GM12878 (cell line): Measurements from ENCODE around the gene RNLS. TPM values are rescaled to one million over a fixed set of nuclear protein-coding genes. Genes with fewer than 3 reads are reported as not detected.

ENCODE experiments used
- ATAC-seq: fragments of 200-7000 bp; cut with Tn5 transposase; 3 replicates; pipeline ENCODE4 v1.9.1; 2020; ENCODE audit warnings: mild to moderate bottlenecking, moderate library complexity
- BruUV-seq: library from RNA; stranded (reverse); fragments of 400-500 nt; replicated peaks from 2 replicates; lab custom pipeline; 2021; lab: Mats Ljungman, UMichigan
- CTCF ChIA-PET: fragments of 300-600 bp; sonication (Branson Sonifier 250); formaldehyde crosslinking; extraction: SDS; loops from one replicate; lab custom pipeline; 2021; ENCODE audit warnings: inconsistent platforms; lab: Yijun Ruan, JAX
- POLR2A ChIA-PET: fragments of 350-600 bp; formaldehyde crosslinking; extraction: SDS; loops from one replicate; lab custom pipeline; 2021; ENCODE audit warnings: inconsistent platforms; lab: Charles Lee
- RAD21 ChIA-PET: fragments of 300-600 bp; sonication (Branson Sonifier 250); formaldehyde crosslinking; loops from one replicate; lab custom pipeline; 2023; ENCODE audit warnings: antibody characterized with exemption; ENCODE audit not compliant: unreplicated experiment; lab: Charles Lee
- SMC1A ChIA-PET: fragments of 300-600 bp; sonication (Branson Sonifier 250); formaldehyde crosslinking; loops from one replicate; lab custom pipeline; 2023; ENCODE audit not compliant: unreplicated experiment, uncharacterized antibody; lab: Charles Lee
- DNase-seq: peaks from one replicate; pipeline ENCODE4 v3.0.0-alpha.2; 2011; ENCODE audit warnings: low read depth, low spot score
- FAIRE-seq: peaks from 3 replicates; lab custom pipeline; 2011; peaks lifted over from hg19 to GRCh38; lab: Jason Lieb, UNC
- H2AFZ ChIP-seq: 2 replicates; pipeline ENCODE4 v1.6.0; 2011; ENCODE audit warnings: low read depth, low read length, control low read depth; ENCODE audit not compliant: control insufficient read depth
- H3K27ac ChIP-seq: 2 replicates; pipeline ENCODE4 v1.5.1; 2011; ENCODE audit warnings: control low read depth; ENCODE audit not compliant: control insufficient read depth, insufficient read depth
- H3K27me3 ChIP-seq, 2 experiments: replicated peaks in 1 of 2; 2 replicates each; pipeline versions ENCODE4 v1.6.0 to v1.6.1; 2011; ENCODE audit warnings: low read length in 1 of 2; ENCODE audit not compliant: control insufficient read depth in 2 of 2, insufficient read depth in 2 of 2
- H3K36me3 ChIP-seq, 2 experiments: 2 replicates each; pipeline ENCODE4 v1.5.1; 2011; ENCODE audit warnings: low read length in 1 of 2; ENCODE audit not compliant: control insufficient read depth in 2 of 2, insufficient read depth in 2 of 2
- H3K4me1 ChIP-seq: 2 replicates; pipeline ENCODE4 v1.6.1; 2011; ENCODE audit warnings: mild to moderate bottlenecking, low read length, moderate library complexity, mixed read lengths; ENCODE audit not compliant: control insufficient read depth, insufficient read depth
- H3K4me2 ChIP-seq: 2 replicates; pipeline ENCODE4 v1.6.0; 2011; ENCODE audit warnings: control low read depth; ENCODE audit not compliant: control insufficient read depth, insufficient read depth
- H3K4me3 ChIP-seq: fragments of 200-600 bp; sonication (generic); 2 replicates; pipeline ENCODE4 v1.5.1; 2016
- H3K79me2 ChIP-seq: 2 replicates; pipeline ENCODE4 v1.6.0; 2011; ENCODE audit warnings: low read length; ENCODE audit not compliant: control insufficient read depth, insufficient read depth
- H3K9ac ChIP-seq: 2 replicates; pipeline ENCODE4 v1.8.0; 2011; ENCODE audit warnings: low read length, control low read depth, mixed read lengths; ENCODE audit not compliant: control insufficient read depth, insufficient read depth
- H3K9me3 ChIP-seq: replicated peaks from 3 replicates; pipeline ENCODE4 v1.5.1; 2011; ENCODE audit warnings: mild to moderate bottlenecking, low read length; ENCODE audit not compliant: control insufficient read depth, insufficient read depth
- H4K20me1 ChIP-seq: 2 replicates; pipeline ENCODE4 v1.6.0; 2011; ENCODE audit not compliant: control insufficient read depth, insufficient read depth
- E2F4 ChIP-seq: IDR thresholded peaks from 2 replicates; pipeline ENCODE4 v1.6.1; 2012; ENCODE audit warnings: low read depth, low read length, improper control_type of control experiment
- EZH2 ChIP-seq: IDR thresholded peaks from 2 replicates; pipeline ENCODE4 v1.6.1; 2012; ENCODE audit warnings: low read depth, mild to moderate bottlenecking, control low read depth, inconsistent platforms, low read length, borderline replicate concordance; ENCODE audit not compliant: control insufficient read depth
- GATAD2B ChIP-seq: fragments of 450-650 bp; conservative IDR thresholded peaks from 2 replicates; pipeline ENCODE4 v1.6.1; 2017; ENCODE audit warnings: low read depth, mild to moderate bottlenecking, moderate library complexity
- HDAC6 ChIP-seq: fragments of 200-600 bp; sonication (generic); IDR thresholded peaks from one replicate; pipeline ENCODE4 v1.8.0; 2017; ENCODE audit warnings: antibody characterized with exemption; ENCODE audit not compliant: unreplicated experiment
- IKZF2 ChIP-seq, 2 experiments: fragments of 450-650 bp; IDR thresholded peaks; 2 replicates each; pipeline ENCODE4 v1.6.1; 2017; ENCODE audit warnings: mild to moderate bottlenecking in 2 of 2, moderate library complexity in 2 of 2
- NFIC ChIP-seq: IDR thresholded peaks from 2 replicates; pipeline ENCODE4 v1.6.1; 2012; ENCODE audit warnings: low read depth, mild to moderate bottlenecking, inconsistent platforms, low read length, moderate library complexity
- NFXL1 ChIP-seq: fragments of 450-650 bp; IDR thresholded peaks from 2 replicates; pipeline ENCODE4 v1.6.1; 2017; ENCODE audit warnings: antibody characterized with exemption, mild to moderate bottlenecking, borderline replicate concordance
- SIX5 ChIP-seq: IDR thresholded peaks from 2 replicates; pipeline ENCODE4 v1.6.1; 2011; ENCODE audit warnings: mild to moderate bottlenecking, low read depth, low read length, moderate library complexity; ENCODE audit not compliant: severe bottlenecking
- SP1 ChIP-seq: IDR thresholded peaks from one replicate; pipeline ENCODE4 v1.6.1; 2011; ENCODE audit warnings: low read depth, low read length
- STAT1 ChIP-seq: fragments of 450-650 bp; conservative IDR thresholded peaks from 2 replicates; pipeline ENCODE4 v1.6.1; 2014; ENCODE audit warnings: antibody characterized with exemption, mild to moderate bottlenecking
- USF2 ChIP-seq: IDR thresholded peaks from 2 replicates; pipeline ENCODE4 v1.6.1; 2011; ENCODE audit warnings: low read depth, low read length, improper control_type of control experiment, borderline replicate concordance
- ZBTB40 ChIP-seq: fragments of 450-650 bp; IDR thresholded peaks from 2 replicates; pipeline ENCODE4 v1.6.1; 2016; ENCODE audit warnings: mild to moderate bottlenecking, moderate library complexity, borderline replicate concordance
- ZNF622 ChIP-seq: fragments of 450-650 bp; IDR thresholded peaks from 2 replicates; pipeline ENCODE4 v1.6.1; 2017; ENCODE audit warnings: mild to moderate bottlenecking, inconsistent platforms
- WGBS: methylation state at CpG from one replicate; pipeline ENCODE4 v1.1.6; 2016; ENCODE audit warnings: low lambda C conversion rate; ENCODE audit not compliant: insufficient replicate concordance, insufficient coverage; ENCODE audit errors: missing lambda C conversion rate; 5-methylcytosine and 5-hydroxymethylcytosine counted together
- in situ Hi-C: fragments of 300-500 bp; cut with MboI; formaldehyde crosslinking; loops from 9 replicates; pipeline ENCODE4 v1.14.3; 2018; ENCODE audit warnings: mixed read lengths
- intact Hi-C: fragments of 100-400 bp; cut with micrococcal nuclease; formaldehyde crosslinking; loops from one replicate; pipeline ENCODE4 v1.14.2; 2022; ENCODE audit not compliant: unreplicated experiment
- polyA plus RNA-seq, 11 experiments: library from polyadenylated mRNA; depleted of rRNA in 4 of 11; unstranded in 6 of 11; stranded (reverse) in 5 of 11; fragments of >200 nt; fragmentation: Nextera tagmentation in 4 of 11; fragmentation: Illumina TruSeq in 1 of 11; extraction: Ambion mirVana in 4 of 11; extraction: Trizol in 1 of 11; gene quantifications; 1 replicate in 1 of 11; 2 replicates in 10 of 11; pipeline versions ENCODE4 v1.2.1 to v1.2.3, GENCODE V29; 2011 to 2016; ENCODE audit warnings: inconsistent platforms in 2 of 11, missing spikeins in 2 of 11, low read depth in 1 of 11
- total RNA-seq, 4 experiments: library from RNA; depleted of rRNA in 3 of 4; stranded (reverse); fragments of >200 nt in 3 of 4; fragmentation: Illumina TruSeq in 1 of 4; extraction: Trizol in 1 of 4; gene quantifications; 2 replicates each; pipeline versions ENCODE4 v1.2.1 to v1.2.3, GENCODE V29; 2013 to 2021
- TF ChIP-seq, protein P1 (sequence below): fragments of 450-650 bp; IDR thresholded peaks from 2 replicates; pipeline ENCODE4 v1.6.1; 2018; ENCODE audit warnings: borderline replicate concordance, mild to moderate bottlenecking; ENCODE audit not compliant: partially characterized antibody

Gene RNLS
- total and polyA plus RNA-seq, 10 of the 15 experiments (the other 5 are each of a cell fraction or from before 2014, with no cell fraction given): 3.4 to 6.7 (median 4.6) TPM

DNA sequence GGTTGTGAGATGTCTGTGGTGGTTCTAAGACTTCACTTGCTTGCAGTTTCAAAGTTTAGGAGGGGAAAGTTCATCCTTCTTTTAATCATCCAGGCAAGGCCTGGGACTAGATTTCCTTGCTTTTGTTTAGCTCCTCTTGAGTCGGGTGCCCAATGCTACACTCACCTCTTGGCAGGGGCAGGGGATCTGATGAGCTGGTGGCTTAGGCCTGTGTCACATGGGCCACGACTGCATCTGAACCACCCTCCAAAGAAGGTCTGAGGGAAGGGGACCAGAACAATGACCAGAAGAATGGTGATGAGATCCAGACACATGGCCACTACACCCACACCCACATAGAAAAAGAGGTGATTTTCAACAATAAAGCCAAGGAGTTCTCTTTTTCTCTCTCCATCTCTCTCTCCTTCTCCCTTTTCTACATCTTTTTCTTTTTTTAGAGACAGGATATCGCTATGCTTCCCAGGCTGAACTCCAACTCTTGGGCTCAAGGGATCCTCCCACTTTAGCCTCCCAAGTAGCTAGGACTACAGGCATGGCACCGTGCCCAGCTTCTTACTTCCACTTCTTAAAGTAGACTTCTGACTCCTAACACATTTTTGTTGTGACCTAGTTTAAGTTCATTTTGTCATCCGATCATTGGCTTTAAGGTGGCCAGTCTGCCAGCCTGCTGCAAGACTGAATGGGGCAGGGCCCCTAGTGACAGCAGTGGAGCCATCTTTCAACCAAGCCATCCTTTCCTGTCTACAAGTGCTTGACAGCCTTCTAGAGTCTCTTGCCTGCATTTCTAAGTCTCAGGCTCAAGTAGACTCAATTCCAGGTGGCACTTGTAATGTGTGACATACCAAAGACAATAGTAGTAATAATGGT is 350.9 kb downstream of the RNLS start:
- no peaks in the 10 kb centered on the region; the same call in 2 of the 3 replicates for H3K9me3 ChIP-seq
- in situ Hi-C loops: no loop called here
- H2AFZ ChIP-seq: no peak overlapping the region
- ATAC-seq (no peak), FAIRE-seq (no peak), DNase-seq (no peak)
- no peaks in the 10 kb centered on the region; a peak in 1 of 4 replicates for H3K36me3 ChIP-seq
- H3K79me2 ChIP-seq: no peaks in the 10 kb centered on the region
- intact Hi-C loops: no loop called here
- RAD21 ChIA-PET: interaction anchor here (0.7 to 1.2 kb wide), 3 partner anchors 39 to 154 kb away, joined by 3 read pairs; no protein-coding TSS in a partner anchor
- H3K4me1 ChIP-seq: no peaks in the 10 kb centered on the region
- POLR2A ChIA-PET: no interaction called here
- H3K27ac ChIP-seq: no peak overlapping the region
- WGBS: 75% methylated on average over 5 of the region's 5 CpGs
- SMC1A ChIA-PET: no interaction called here
- H3K27me3 ChIP-seq: no peaks in the 10 kb centered on the region
- H4K20me1 ChIP-seq: no peaks in the 10 kb centered on the region
- no peak overlapping the region for H3K4me3 ChIP-seq
- no TSS peak for BruUV-seq
- H3K9ac ChIP-seq: no peak overlapping the region
- CTCF ChIA-PET: interaction anchor here (0.9 kb wide), 1 partner anchor 8 kb away, joined by 5 read pairs; no protein-coding TSS in a partner anchor
- no peak overlapping the region for H3K4me2 ChIP-seq
- TF ChIP-seq, protein P1, sequence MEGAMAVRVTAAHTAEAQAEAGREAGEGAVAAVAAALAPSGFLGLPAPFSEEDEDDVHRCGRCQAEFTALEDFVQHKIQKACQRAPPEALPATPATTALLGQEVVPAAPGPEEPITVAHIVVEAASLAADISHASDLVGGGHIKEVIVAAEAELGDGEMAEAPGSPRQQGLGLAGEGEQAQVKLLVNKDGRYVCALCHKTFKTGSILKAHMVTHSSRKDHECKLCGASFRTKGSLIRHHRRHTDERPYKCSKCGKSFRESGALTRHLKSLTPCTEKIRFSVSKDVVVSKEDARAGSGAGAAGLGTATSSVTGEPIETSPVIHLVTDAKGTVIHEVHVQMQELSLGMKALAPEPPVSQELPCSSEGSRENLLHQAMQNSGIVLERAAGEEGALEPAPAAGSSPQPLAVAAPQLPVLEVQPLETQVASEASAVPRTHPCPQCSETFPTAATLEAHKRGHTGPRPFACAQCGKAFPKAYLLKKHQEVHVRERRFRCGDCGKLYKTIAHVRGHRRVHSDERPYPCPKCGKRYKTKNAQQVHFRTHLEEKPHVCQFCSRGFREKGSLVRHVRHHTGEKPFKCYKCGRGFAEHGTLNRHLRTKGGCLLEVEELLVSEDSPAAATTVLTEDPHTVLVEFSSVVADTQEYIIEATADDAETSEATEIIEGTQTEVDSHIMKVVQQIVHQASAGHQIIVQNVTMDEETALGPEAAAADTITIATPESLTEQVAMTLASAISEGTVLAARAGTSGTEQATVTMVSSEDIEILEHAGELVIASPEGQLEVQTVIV: no peak
- TF ChIP-seq SIX5: no peak
- TF ChIP-seq E2F4: no peak
- TF ChIP-seq NFXL1: no peak
- TF ChIP-seq NFIC: no peak
- no peak for TF ChIP-seq HDAC6
- TF ChIP-seq IKZF2 (IDR thresholded peaks at IDR 0.05): no peak
- TF ChIP-seq ZNF622: no peak
- TF ChIP-seq SP1: no peak
- no peak for TF ChIP-seq STAT1
- TF ChIP-seq USF2: no peak
- no peak for TF ChIP-seq EZH2
- TF ChIP-seq ZBTB40: no peak
- TF ChIP-seq GATAD2B: no peak
